AG08396 (cell line): ENCODE results near the gene TRAPPC6A.

Experiments
- DNase-seq: peaks from one replicate; pipeline ENCODE4 v3.0.0; 2012; ENCODE audit warnings: low spot score, mixed read lengths

TRAPPC6A gene

GRCh38 chr19:45163751-45164460, 14.1 kb downstream of the TRAPPC6A start:
- DNase-seq = no peak

DNA sequence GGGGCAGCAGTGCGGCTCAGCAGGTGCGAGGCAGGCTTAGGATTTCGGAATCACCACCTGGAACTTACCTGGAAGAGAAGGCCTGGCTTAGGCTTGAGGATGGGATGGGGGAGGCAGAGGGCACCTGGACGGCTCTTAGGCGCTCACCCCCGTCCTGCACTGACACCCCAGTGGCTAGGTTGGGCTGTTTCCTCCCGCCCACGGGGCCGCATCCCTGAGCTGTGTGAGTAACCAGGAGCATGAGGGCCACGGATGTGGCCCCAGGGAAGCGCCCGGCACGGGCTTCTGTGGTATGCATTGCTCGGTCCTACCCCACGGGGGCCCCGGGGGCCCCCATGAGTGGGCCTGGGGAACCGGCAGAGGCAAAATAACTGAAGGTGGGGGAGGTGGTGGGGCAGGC, 14.9 kb downstream of the TRAPPC6A start:
- no peak for DNase-seq

DNA sequence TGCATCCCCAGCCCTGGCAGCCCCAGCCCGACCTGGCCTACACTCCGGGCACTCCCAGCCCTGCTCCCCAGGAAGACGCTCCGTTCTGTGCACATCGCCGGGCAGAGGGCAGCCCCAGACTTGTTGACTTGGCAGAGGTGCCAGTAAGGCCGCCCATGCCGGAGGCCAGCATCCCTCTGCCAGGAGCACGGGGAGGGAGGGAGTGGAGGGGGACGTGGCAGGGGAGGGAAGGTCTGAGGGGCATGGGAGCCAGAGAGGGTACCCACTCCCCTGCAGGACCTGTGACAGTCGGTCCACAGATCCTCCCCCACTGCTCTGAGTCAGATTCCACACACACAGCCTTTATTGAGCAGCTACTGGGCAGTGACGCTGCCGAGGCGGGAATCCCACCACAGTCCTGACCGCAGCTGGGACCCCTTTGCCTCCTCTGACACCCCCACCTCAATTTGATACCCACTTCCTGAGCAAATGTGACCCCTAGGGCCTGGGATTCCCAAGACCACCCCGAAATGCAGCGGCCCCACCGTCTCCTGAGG, 15.4 kb downstream of the TRAPPC6A start:
- no peak for DNase-seq

GRCh38 chr19:45161738-45162607, 16.1 kb downstream of the TRAPPC6A start:
- DNase-seq = peak; percentile 68

GRCh38 chr19:45160870-45161737, 16.9 kb downstream of the TRAPPC6A start, which contains the start of gene NKPD1:
TSS of gene NKPD1 (minus strand) at chr19:45160982. CDS start at chr19:45160150, 832 bp downstream.
- DNase-seq = no peak

DNA sequence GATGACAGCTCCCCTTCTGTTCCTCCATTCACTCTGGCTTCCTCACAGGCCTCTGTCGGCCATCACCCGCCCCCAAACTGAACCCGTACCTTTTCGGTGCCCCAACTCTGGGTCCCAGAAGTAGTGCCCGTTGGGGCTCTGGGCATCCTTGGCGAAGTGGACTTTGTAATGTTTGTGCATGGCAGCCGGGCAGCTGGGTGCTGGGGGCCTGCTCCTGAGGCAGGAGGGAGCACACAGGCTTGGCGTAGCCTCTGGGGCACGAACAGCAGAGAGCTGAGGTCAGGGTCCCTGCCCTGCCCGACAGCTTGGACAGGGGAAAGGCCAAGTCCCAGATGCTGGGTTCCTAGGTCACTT, 18.1 kb downstream of the TRAPPC6A start:
- no peak for DNase-seq

DNA sequence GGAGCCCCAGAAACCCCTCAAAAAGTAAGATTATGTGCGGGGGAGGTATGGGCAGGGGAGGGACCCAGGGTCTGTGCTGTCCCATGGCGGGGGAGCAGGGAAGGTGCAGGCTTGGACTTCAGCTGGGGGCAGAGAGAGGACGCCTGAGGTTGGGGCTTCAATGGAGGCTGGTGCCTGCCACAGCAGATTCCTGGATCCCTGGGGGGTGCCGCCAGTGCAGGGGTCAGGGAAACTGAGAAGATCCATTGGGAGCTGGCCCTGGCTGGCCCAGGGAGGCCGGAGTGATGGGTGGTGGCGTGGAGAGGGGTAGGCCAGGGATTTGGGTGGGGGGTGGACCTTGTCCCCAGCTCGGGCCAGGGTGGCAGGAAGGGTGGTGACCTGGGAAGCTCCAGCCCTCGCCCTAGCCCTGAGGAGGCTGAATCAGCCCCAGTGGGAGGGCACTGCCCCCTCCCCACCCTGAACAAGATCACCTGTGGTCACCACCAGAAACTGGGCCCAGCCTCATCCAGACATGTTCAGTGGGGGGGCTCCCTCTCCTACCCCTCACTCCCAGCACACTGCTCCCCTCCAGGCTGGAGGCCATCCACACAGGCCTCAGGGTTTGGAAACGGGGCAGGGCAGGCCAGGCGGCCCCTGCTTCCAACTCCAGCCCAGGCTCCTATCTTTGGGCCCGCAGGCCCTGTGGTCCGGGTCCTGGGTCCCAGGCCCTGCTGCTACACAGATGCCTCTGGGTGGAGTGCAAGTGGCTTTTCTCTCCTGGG, 18.6 kb downstream of the TRAPPC6A start:
- no peak for DNase-seq

- no peak for DNase-seq
Observed at GRCh38 chr19:45158503-45159209, 19.4 kb downstream of the TRAPPC6A start.

GRCh38 chr19:45156751-45157150, 21.3 kb downstream of the TRAPPC6A start:
- DNase-seq = no peak

DNA sequence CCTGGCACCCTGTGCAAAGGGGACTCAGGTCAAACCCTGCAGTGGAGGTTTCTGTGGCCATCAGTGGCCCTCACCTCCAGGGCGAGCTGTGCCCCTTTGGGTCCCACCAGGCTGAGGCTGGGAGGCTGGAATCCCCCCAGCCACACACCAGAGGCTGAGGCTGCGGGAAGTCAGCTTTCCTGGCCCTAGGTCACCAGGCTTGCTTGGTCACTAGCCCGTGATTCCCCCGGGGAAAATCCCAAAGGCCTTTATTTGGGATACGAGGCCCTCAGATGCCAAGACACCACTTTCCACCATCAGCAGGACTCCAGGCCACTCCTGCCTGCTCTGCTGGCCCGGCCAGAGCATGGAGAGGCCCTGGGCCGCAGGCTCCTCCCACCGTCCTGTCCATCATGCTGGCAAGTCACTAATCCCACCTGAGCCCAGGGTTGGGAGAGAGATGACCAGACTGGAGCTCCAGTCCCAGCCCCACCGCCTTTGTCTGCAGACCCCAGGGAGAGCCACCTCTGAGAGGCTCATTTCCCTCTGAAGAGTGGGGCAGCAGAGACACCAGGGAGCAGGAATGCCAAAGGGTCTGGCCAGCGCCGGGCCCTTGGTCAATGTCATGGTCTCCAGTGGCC, 21.9 kb downstream of the TRAPPC6A start:
- no peak for DNase-seq

GRCh38 chr19:45154064-45154827, 23.8 kb downstream of the TRAPPC6A start:
- peak; percentile 78 for DNase-seq

- DNase-seq = peak; percentile 80
Observed at GRCh38 chr19:45153339-45154063, 24.5 kb downstream of the TRAPPC6A start.

DNA sequence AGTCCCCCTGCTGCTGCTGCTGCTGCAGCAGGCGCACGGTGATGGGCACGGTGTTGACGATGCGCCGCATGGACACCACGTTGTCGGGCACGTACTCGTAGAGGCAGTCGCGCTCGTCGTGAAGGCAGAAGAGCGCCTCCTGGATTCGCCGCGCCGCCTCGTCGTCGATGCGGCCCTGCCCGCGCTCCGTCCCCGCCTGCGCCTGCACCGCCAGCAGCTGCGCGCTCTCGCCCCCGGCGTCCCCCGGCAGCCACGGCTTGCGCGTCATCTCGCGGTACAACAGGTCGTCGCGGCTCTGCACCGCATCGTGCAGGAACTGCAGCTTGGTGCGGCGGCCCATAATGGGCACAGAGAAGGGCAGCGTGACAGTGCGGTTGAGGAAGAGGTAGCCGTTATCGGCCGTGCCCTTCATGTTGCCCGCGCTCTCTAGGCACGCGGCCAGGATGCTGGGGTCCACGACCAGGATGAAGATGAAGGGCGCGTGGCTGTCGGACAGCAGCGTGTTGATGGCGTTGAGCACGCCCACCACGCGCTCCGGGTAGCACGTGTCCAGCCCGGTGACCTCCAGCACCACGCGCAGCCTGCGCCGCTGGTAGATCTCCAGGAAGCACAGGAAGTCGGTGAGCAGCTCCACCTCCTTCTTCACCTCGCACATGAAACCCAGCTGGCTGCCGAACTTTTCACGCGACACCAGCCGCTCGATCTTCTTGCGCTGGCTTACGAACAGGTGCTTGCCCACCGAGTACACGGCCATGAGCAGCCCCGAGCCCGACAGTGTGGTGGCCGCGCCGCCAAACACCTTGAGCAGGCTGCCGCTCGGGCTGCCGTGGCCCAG, 25.3 kb downstream of the TRAPPC6A start:
- DNase-seq = peak; percentile 55

DNA sequence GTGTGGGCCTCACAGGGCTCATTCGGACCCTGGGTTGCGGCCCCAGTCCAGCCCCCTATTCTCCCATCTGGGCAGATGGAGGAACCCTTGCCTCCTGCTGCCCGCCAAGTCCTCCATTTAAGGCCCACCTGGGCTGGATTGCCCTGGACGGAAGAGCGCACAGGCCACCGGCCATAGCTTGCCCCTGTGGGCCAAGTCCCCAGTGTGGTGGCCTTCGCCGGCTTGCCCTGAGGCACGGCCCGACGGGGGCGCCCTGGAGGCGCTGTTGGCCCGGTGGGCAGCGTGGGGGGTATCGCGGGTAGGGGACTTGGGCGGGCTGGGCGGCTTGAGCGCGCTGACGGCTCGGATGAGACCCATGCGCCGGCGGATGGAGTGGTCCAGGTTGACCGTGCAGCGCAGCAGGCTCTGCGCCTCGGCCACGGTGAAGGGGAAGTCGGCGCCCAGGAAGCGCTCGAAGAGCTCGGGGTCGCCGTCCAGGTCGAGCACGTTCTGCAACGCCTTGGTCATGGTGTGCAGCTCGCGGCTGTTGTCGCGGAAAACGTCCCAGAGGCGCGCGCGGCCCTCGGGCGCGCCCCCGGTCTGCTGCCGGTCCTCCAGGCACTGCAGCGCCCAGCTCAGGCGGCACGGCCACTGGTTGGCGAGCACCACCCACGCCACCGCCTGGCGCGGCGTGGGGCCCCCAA, 26.1 kb downstream of the TRAPPC6A start:
- peak; percentile 15 for DNase-seq

DNA sequence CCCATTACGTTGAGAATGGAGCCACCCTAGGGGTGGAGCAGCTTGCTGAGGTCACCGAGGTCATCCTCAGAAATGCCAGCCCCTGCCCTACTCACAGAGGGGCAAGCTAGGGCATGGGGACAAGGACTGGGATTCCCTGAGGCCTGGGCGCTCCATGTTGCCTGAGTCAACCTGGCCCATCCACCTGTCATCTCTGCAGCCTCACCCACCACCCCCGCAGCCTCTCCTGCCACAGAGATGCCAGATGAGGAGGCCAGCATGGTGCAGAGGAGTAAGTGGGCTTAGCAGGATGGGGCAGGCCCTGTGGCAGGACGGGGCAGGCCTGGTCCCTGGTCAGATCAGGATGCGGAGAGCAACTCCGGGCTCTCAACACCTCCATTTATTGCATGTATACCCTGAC, 26.7 kb downstream of the TRAPPC6A start:
- no peak for DNase-seq

DNA sequence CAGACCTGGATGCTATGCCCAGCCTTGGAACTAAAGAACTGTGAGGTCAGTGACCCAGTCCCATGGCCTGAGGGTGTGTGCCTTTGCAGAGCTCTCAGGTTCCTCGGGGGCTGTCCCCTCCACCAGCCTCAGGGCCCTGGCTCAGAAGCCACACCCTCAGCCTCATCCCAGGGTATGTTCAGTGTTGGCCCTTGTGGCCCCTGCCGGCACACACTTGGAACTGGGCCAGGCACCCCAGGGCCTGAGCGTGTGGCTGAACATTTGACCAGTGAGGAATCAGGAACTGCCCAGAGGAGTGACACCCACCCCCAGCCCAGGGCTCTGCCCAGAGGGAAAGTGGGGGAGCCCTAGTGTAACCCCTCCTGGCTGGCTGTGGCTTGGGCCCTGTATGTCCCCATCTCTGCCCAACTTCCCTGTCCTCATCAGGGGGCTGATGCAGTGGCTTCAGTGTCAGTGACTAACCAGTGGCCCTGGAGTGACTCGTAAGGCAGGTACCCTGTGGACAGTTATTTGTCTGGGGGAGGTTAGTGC, 27.2 kb downstream of the TRAPPC6A start:
- peak; percentile 20 for DNase-seq

- DNase-seq = no peak
Observed at GRCh38 chr19:45150180-45150579, 27.9 kb downstream of the TRAPPC6A start.
